KOPT-K1 (cell line): Measurements from ENCODE around the gene LRP11.

Experiments
- H3K27ac ChIP-seq: fragments of 200-600 bp; sonication (generic); 2 replicates; pipeline ENCODE4 v1.5.1; 2016; ENCODE audit warnings: antibody characterized with exemption, mild to moderate bottlenecking, low read depth, low read length; ENCODE audit not compliant: poor library complexity, severe bottlenecking
- H3K36me3 ChIP-seq: fragments of 200-600 bp; sonication (generic); 2 replicates; pipeline ENCODE4 v1.5.1; 2017; ENCODE audit warnings: antibody characterized with exemption, mild to moderate bottlenecking, low read length, moderate library complexity; ENCODE audit not compliant: insufficient read depth
- H3K9me3 ChIP-seq: fragments of 200-600 bp; sonication (generic); 2 replicates; pipeline ENCODE4 v1.5.1; 2017; ENCODE audit warnings: antibody characterized with exemption, low read length, mild to moderate bottlenecking; ENCODE audit not compliant: insufficient read depth, poor library complexity, severe bottlenecking

The LRP11 gene

DNA sequence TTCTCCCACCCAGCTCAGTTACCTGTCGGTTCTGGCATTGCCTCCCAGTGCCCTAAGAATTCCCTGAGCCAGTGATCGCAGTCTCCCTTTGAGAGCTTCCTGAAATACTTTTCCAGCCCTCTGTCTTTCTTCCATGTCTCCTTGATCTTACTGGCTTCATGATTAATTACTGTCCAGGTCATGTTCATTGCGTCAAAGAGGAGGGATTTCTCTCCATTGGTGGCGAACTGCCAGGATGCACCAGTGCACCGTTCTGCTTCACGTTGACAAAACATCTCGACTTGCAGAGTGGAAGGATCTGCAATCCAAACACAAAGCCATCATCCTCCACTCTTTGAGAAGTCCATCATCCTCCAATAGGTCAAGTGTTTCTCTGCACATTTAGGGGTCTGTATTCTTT, 25.2 kb upstream of the LRP11 start:
- no peak overlapping the region for H3K27ac ChIP-seq
- H3K36me3 ChIP-seq: no peaks in the 10 kb centered on the region

DNA sequence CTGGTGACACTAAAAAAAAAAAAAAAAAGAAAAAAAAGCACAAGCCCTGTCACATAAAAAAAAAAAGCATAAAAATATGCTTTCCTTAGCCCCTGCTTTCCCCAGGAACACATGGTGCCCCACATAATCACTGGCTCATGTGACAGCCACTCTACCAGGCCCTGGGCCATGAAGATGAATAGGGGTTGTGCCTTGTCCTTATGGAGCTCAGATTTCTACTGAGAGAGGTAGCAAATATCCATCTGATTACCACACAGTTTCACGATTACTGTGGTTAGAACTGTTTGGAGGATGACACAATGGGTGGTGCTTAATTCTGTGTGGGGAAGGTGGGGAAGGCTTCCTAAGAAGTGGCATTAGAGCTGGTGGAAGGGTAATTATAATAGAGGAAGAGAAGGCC, 24.5 kb upstream of the LRP11 start:
- no peaks in the 10 kb centered on the region for H3K36me3 ChIP-seq
- H3K27ac ChIP-seq: no peak overlapping the region
- no peaks in the 10 kb centered on the region for H3K9me3 ChIP-seq

More for the DNA sequence above, 25.2 kb upstream of the LRP11 start:
- no peaks in the 10 kb centered on the region for H3K9me3 ChIP-seq

DNA sequence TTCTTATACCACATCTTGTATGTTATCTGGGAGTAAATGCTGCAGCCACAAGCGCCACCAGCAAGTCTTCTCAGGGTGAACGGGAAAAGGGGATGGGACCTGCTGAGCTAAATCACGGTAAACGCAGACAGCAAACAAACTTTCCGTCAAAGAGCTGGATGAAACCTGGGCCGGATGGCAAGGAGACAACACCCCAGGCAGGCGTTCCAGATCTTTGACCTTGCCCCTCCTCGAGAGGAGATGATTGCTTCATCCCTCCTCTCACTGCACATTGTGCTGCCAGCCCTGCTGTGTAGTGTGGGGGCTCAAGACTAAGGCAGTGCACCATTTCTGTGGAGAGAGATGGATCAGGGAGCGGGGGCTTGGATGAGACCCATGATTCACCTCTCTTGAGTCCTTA, 23.9 kb upstream of the LRP11 start:
- no peaks in the 10 kb centered on the region for H3K9me3 ChIP-seq
- H3K27ac ChIP-seq: no peak overlapping the region
- no peaks in the 10 kb centered on the region for H3K36me3 ChIP-seq

DNA sequence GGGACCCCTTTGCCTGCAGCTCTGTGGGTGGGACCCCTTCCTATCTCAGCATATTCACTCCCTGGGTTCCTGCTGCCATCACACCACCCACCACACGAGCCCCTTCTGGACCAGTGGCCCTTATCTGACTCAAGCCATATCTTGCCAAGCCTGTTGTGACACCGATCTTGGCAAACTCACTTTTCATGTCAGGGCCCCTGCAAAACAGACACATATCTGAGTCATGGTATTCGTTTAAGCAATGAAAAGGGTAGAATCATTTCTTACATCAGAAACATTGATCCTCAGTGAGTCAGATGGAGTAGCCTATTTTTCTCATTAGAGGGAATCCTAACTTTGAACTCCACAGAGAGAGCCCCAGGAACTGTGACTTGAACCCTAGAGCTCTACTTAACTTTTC, 23.2 kb upstream of the LRP11 start:
- no peaks in the 10 kb centered on the region for H3K36me3 ChIP-seq
- no peak overlapping the region for H3K27ac ChIP-seq
- H3K9me3 ChIP-seq: no peaks in the 10 kb centered on the region

DNA sequence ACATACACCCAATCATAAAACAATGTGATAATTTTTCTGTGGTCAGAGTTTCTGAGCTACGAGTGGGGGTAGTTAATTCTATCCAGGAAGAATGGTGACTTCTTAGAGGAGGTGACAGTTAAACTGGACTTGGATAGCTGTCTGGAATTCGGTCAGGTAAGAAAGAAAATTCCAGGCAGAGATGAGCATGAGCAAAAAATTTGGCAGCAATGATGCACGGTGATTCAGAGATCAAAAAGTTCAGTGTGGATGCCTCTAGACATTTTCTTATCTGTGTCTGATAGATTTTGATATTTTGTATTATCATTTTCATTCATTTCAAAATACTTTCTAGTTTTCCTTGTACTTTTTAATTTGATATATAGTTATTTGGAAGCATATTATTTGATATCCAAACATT, 21.7 kb upstream of the LRP11 start:
- Histone ChIP-seq H3K9me3 (no peaks in the 10 kb centered on the region), H3K36me3 (no peaks in the 10 kb centered on the region), H3K27ac (no peak overlapping the region)

DNA sequence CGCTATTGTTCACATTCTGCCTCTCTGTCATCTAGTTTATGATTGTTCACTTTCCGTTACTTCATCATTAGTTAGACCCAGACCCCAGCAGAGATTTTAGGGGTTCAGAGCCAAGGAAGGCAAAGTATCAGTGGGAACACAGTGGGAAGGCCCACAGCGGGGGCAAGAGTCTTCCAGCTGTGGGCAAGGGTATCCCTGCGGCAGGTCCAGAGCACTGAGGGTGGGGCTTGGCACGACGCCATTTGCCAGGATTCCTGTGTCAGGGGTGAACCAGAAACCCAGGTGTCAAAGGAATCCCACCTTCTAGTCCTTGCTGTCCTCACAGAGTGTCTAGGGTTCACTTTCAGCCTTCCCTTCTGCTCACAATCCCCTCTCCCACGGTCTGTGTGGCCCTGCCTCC, 20.5 kb upstream of the LRP11 start:
- H3K36me3 ChIP-seq: no peaks in the 10 kb centered on the region
- no peak overlapping the region for H3K27ac ChIP-seq
- no peaks in the 10 kb centered on the region for H3K9me3 ChIP-seq

DNA sequence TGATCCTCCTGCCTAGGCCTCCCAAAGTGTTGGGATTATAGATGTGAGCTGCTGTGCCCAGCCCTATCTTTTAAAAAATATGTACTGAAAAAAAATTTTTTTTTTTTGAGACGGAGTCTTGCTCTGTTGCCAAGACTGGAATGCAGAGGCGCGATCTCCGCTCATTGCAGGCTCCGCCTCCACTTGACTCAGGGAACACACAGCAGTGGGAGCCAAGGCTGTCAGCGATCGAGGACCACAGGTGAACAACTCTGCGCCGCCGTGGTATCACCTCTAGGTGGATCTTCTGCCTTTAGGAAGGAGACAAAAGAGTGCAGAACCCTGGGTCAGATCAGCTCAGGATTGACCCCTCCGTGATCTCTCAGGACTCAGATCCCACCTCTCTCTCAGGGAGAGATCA, 20.1 kb upstream of the LRP11 start:
- Histone ChIP-seq H3K27ac (no peak overlapping the region), H3K36me3 (no peaks in the 10 kb centered on the region), H3K9me3 (no peaks in the 10 kb centered on the region)

DNA sequence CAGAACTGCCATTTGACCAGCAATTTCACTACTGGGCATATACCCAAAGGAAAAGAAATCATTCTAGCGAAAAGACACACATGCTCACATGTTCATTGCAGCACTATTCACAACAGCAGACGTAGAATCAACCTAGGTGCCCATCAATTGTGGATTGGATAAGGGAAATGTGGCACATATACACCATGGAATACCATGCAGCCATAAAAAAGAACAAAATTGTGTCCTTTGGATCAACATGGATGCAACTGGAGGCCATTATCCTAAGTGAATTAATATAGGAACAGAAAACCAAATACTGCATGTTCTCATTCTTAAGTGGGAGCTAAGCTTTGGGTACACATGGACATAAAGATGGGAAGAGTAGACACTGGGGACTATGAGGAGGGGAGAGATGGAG, 17.7 kb upstream of the LRP11 start:
- H3K27ac ChIP-seq: no peak overlapping the region
- no peaks in the 10 kb centered on the region for H3K9me3 ChIP-seq
- no peaks in the 10 kb centered on the region for H3K36me3 ChIP-seq

DNA sequence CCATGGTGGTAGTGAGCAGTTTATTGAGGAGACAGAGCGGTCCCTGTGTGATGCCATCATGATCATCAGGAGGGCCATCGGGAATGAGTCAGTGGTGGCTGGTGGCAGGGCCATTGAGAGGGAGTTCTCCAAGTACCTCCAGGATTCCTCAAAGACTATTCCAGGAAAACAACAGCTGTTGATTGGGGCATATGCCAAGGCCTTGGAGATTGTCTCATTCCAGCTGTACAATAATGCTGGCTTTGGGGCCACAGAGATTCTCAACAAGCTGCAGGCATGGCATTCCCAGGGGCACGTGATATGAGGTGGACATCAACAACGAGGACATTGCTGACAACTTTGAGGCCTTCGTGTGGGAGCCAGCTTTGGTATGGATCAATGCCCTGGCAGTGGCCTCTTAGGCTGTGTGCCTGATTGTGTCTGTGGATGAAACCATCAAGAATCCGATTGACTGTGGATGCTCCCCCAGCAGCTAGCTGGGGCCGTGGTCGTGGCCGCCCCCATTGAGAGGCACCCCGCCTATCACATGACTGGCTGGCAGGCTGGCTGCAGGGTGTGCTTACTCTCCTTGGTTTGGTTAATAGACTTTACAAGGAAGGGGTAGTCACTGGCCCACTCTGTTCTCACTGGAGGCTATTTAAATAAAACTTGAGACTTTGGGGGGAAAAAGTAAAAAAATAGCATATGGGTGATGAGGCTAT, 17.1 kb upstream of the LRP11 start:
- Histone ChIP-seq H3K9me3 (no peaks in the 10 kb centered on the region), H3K27ac (no peak overlapping the region), H3K36me3 (no peaks in the 10 kb centered on the region)

DNA sequence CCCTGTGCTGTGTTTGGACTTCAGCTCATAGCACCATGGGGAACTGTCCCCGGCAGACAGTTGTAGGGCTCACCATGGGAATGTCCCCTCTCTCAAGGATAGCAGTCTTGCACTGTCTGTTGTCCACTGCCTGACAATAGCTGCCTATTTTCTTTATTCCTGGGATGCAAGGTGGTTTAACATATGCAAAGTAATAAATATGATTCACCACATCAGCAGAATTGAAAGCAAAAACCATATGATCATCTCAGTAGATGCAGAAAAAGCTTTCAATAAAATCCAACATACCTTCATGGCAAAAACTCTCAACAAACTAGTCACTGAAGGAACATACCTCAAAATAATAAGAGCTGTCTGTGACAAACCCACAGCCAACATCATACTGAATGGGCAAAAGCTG, 13.5 kb upstream of the LRP11 start:
- Histone ChIP-seq H3K9me3 (peaks cover 1% of the 10 kb centered on the region), H3K36me3 (no peaks in the 10 kb centered on the region), H3K27ac (no peak overlapping the region)

DNA sequence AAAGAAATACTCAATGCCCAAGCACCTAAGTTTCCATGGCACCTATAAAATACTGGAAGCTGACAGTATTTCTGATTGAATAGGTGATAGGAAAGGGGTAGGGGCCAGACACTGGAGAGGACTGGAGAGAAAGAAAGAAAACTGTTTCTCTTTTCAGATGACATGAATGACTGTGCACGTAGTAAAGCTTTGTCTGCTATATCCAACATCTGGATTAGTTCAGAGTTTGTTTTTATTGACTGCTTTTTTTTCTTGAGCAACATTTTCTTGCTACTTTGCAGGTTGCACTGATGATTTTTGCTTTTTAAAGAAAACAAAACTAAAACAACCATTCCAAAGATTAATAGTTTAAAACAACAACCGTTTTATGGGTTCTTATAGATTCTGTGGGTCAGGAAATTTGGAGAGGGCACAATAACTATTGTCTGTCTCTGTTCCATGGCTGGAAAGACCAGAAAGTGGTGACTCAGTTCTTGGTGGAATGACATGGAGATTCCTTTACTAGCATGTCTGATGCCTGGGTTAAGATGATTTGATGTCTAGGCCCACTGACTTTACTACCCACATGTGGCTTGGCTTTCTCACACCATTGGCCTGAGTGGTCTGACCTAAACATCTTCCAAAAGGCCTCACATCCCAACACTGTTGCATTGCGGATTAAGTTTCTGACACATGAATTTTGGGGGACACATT, 12.2 kb upstream of the LRP11 start:
- no peak overlapping the region for H3K27ac ChIP-seq
- H3K9me3 ChIP-seq: peaks cover 9% of the 10 kb centered on the region
- H3K36me3 ChIP-seq: no peaks in the 10 kb centered on the region

DNA sequence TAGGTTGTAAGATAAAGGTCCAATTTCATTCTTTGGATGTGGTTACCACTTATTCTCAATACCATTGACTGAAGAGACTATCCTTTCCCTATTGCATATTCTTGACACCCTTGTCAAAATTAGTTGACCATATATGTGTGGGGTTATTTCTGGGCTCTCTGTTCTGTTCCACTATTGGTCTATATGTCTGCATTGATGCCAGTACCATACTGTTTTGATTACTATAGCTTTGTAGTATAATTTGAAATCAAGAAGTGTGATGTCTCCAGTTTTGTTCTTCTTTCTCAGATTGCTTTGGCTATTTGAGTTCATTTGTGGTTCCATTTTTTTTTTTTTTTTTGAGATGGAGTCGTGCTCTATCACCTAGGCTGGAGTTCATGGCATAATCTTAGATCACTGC, 8.1 kb upstream of the LRP11 start:
- Histone ChIP-seq H3K27ac (no peak overlapping the region), H3K9me3 (peaks cover 9% of the 10 kb centered on the region), H3K36me3 (no peaks in the 10 kb centered on the region)

DNA sequence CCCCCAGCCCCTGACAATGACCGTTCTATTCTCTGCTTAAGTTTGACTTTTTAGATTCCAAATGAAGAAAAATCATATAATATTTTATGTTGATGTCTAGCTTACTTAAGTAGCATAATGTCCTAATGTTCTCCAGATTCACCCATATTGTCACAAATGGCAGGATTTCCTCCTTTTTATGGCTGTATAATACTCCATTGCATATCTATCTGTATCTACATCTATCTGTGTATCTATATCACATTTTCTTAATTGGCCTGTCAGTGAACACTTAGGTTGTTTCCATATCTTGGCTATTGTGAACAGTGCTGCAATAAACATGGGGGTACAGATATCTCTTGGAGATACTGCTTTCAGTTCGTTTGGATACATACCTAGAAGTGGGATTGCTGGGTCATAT, 7.0 kb upstream of the LRP11 start:
- Histone ChIP-seq H3K36me3 (no peaks in the 10 kb centered on the region), H3K9me3 (peaks cover 9% of the 10 kb centered on the region), H3K27ac (no peak overlapping the region)

DNA sequence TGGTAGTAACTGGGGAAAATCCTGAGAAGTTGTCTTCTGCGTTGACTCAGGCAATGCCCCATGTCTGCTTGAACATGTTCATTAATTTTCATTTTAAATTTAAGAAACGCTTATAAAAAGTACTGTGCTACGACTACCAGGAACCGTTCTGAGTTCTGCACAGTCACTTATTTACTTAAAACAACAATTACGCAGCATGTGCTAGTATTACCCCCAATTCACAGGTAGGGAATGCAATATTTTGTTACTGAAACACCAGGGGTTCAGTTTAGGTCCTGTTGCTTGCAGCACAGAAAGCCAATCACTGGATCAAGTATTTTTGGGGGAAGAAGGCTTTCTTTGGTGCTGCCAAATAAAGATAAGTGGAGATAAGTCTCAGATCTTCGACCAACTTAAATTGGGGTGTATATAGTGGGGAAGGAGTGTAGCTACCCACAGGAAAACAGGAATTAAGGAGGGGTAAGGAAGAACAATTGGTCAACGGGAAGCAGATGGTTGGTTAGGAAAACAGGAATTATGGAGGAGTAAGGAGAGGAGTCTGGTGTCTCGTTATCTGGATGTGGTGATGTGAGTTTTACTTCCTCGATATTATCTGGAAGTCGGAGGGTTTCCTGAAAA, 5.2 kb upstream of the LRP11 start:
- Histone ChIP-seq H3K27ac (no peak overlapping the region), H3K36me3 (no peaks in the 10 kb centered on the region), H3K9me3 (peaks cover 9% of the 10 kb centered on the region)

DNA sequence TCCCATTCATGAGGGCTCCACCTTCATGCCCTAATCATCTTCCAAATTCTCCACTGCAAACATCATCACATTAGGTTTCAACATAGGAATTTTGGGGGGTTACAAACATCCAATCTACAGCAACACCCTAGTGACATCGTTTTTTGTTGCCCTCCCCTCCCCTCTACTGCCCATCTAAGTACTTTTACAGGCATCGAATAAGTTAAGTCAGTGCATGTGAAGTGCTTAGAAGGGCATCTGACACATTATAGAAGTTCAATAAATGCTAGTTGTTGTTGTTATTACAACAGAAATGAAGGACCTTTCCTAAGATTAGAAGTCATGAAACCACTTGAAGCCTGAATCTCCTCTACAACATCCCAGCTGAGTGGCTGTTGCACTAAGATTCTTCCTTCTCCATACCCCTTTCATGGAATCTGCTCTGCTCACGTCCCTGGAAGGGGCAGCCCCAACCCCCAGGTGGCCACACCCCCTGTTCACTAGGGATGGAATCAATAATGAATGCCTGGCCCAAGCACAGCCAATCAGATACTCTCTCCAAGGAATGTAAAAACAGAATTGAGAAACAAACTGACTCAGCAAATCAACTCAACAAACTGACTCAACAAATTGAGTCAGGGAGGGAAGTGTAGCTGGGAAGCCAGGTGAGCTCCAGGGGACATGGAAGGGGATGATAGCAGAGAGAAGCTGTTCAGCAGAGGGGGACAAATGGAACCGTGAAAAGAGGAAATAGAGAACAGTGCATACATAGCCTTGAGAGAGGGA, 3.9 kb upstream of the LRP11 start:
- Histone ChIP-seq H3K9me3 (peaks cover 9% of the 10 kb centered on the region), H3K36me3 (no peaks in the 10 kb centered on the region), H3K27ac (no peak overlapping the region)
